Hepatocyte (in vitro differentiated cells): Measurements from ENCODE around the gene ST3GAL4.

ENCODE experiments used
- EZH2 ChIP-seq: fragments of 200-600 bp; sonication (generic); IDR thresholded peaks from 2 replicates; pipeline ENCODE4 v1.6.1; 2016; ENCODE audit warnings: antibody characterized with exemption, mild to moderate bottlenecking, borderline replicate concordance
- EZH2phosphoT487 ChIP-seq: fragments of 200-600 bp; sonication (generic); IDR thresholded peaks from one replicate; pipeline ENCODE4 v1.6.1; 2018; ENCODE audit warnings: antibody characterized with exemption, mild to moderate bottlenecking, low read depth, moderate library complexity; ENCODE audit not compliant: unreplicated experiment, severe bottlenecking
- TF ChIP-seq, protein P1 (sequence below): fragments of 200-600 bp; sonication (generic); IDR thresholded peaks from 2 replicates; pipeline ENCODE4 v1.5.1; 2016; ENCODE audit warnings: antibody characterized with exemption, mild to moderate bottlenecking; ENCODE audit not compliant: poor library complexity

DNA sequence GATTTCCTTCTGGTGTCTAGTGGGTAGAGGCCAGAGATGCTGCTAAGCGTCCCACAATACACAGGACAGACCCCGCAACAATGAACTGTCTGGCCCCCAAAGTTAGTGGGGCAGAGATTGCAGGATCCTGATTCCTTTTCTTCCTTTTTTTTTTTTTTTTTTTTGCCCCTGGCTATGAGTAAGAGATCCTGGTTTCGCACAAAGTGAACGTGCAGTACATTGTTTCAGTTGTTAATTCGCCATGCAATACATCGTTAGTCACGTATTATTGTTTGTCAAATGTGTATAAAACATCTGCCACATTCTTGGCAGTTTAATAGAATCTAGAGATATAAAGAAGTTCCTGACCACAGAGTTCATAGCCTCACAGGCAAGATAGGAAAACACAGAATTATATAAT is 20.2 kb downstream of the ST3GAL4 start:
- TF ChIP-seq, protein P1, sequence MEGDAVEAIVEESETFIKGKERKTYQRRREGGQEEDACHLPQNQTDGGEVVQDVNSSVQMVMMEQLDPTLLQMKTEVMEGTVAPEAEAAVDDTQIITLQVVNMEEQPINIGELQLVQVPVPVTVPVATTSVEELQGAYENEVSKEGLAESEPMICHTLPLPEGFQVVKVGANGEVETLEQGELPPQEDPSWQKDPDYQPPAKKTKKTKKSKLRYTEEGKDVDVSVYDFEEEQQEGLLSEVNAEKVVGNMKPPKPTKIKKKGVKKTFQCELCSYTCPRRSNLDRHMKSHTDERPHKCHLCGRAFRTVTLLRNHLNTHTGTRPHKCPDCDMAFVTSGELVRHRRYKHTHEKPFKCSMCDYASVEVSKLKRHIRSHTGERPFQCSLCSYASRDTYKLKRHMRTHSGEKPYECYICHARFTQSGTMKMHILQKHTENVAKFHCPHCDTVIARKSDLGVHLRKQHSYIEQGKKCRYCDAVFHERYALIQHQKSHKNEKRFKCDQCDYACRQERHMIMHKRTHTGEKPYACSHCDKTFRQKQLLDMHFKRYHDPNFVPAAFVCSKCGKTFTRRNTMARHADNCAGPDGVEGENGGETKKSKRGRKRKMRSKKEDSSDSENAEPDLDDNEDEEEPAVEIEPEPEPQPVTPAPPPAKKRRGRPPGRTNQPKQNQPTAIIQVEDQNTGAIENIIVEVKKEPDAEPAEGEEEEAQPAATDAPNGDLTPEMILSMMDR = no peak
- TF ChIP-seq EZH2phosphoT487 = no peak
- TF ChIP-seq EZH2 = no peak
